GM21786 (cell line): ENCODE results near the gene USP24.
A peak's percentile ranks its signal among the peaks of the same experiment; 100 is the strongest.

Experiments used
- ATAC-seq: cut with Tn5 transposase; IDR thresholded peaks from one replicate; pipeline ENCODE4 v1.9.1; 2021; ENCODE audit not compliant: unreplicated experiment

USP24 gene

GRCh38 chr1:55073187-55073916 is 141.8 kb downstream of the USP24 start:
- peak; percentile 72 for ATAC-seq

- no peak for ATAC-seq
Measured at GRCh38 chr1:55071477-55071876, 143.7 kb downstream of the USP24 start.

GRCh38 chr1:55070293-55071164 is 144.6 kb downstream of the USP24 start:
- no peak for ATAC-seq

GRCh38 chr1:55069280-55069679 is 145.9 kb downstream of the USP24 start:
- ATAC-seq: no peak

- no peak for ATAC-seq
Measured at GRCh38 chr1:55068638-55069037, 146.5 kb downstream of the USP24 start.

GRCh38 chr1:55067914-55068313 is 147.2 kb downstream of the USP24 start:
- ATAC-seq: no peak

GRCh38 chr1:55067022-55067778 is 148.0 kb downstream of the USP24 start:
- no peak for ATAC-seq

GRCh38 chr1:55065648-55066047 is 149.5 kb downstream of the USP24 start:
- ATAC-seq: no peak

- ATAC-seq: no peak
Measured at GRCh38 chr1:55064861-55065263, 150.3 kb downstream of the USP24 start.

GRCh38 chr1:55064071-55064581 is 151.0 kb downstream of the USP24 start:
- peak; percentile 61 for ATAC-seq

- no peak for ATAC-seq
Measured at GRCh38 chr1:55063577-55063942, 151.6 kb downstream of the USP24 start.

- no peak for ATAC-seq
Measured at GRCh38 chr1:55062801-55063576, 152.2 kb downstream of the USP24 start.

- no peak for ATAC-seq
Measured at GRCh38 chr1:55061706-55062321, 153.3 kb downstream of the USP24 start.

GRCh38 chr1:55061000-55061705 is 154.0 kb downstream of the USP24 start:
- no peak for ATAC-seq

- no peak for ATAC-seq
Measured at GRCh38 chr1:55060133-55060999, 154.8 kb downstream of the USP24 start.

- no peak for ATAC-seq
Measured at GRCh38 chr1:55059302-55060132, 155.6 kb downstream of the USP24 start.

- no peak for ATAC-seq
Measured at GRCh38 chr1:55057956-55058298, 157.2 kb downstream of the USP24 start.
